Stimulated activated naive B cell treated with anti-CD40 and anti-IgM and Interleukin-4, amounts not matched to agents 10 μg/mL and 1 μg/mL and 100 μg/mL, for 72 hours (primary cell): ENCODE results near the gene SHROOM3.

Experiments
- ATAC-seq, 2 donors: fragments of 150-1000 bp; cut with Tn5 transposase; replicated peaks; 2 replicates each; pipeline ENCODE4 v1.10.0; 2021; ENCODE audit warnings: moderate library complexity in 1 of 2
- DNase-seq: peaks from one replicate; pipeline ENCODE4 v3.0.0; 2021
- H3K27ac Mint-ChIP-seq: one replicate; pipeline ENCODE4 v1.8.0; 2022; ENCODE audit warnings: mild to moderate bottlenecking, mixed read lengths
- H3K27me3 Mint-ChIP-seq, 2 donors: one replicate each; pipeline ENCODE4 v1.8.0; 2022; ENCODE audit warnings: mixed read lengths in 2 of 2
- H3K36me3 Mint-ChIP-seq, 2 donors: one replicate each; pipeline ENCODE4 v1.8.0; 2022; ENCODE audit warnings: mixed read lengths in 2 of 2, mild to moderate bottlenecking in 1 of 2
- H3K4me1 Mint-ChIP-seq, 2 donors: one replicate each; pipeline ENCODE4 v1.8.0; 2022; ENCODE audit warnings: mixed read lengths in 2 of 2, mild to moderate bottlenecking in 1 of 2
- H3K4me3 Mint-ChIP-seq, 2 donors: one replicate each; pipeline ENCODE4 v1.8.0; 2022; ENCODE audit warnings: mild to moderate bottlenecking in 2 of 2, mixed read lengths in 2 of 2, moderate library complexity in 1 of 2
- H3K9me3 Mint-ChIP-seq, 2 donors: one replicate each; pipeline ENCODE4 v1.8.0; 2022; ENCODE audit warnings: mixed read lengths in 2 of 2, mild to moderate bottlenecking in 1 of 2

SHROOM3 gene

GRCh38 chr4:76649086-76649485, 214.1 kb downstream of the SHROOM3 start:
- Mint-ChIP-seq H3K4me3 (no peak overlapping the region), H3K9me3 (peaks cover 2 to 4% of the 10 kb centered on the region in 2 donors)

DNA sequence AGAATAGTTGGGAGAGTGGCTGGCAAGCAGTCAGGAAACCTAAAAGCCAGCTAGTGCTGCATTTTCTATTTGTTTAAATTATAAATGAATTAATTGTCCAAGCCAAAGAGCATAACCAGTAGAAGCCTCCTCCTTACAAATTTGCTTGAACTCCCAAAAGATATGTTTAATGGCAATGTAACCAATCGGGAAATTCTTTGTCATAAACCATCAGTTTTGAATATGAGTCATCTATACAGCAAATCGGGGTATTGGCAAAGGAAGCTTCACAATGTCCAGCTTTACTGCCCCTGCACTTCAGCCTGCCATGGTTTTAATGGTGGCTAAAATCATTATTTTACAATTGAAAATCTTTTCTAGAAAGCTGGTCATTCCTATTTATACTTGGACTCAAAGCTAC, 216.6 kb downstream of the SHROOM3 start:
- Mint-ChIP-seq H3K4me3 (no peak overlapping the region), H3K36me3 (no peaks in the 10 kb centered on the region), H3K27me3 (peaks cover 0 to 5% of the 10 kb centered on the region in 2 donors), H3K27ac (no peak overlapping the region), H3K4me1 (no peaks in the 10 kb centered on the region), H3K9me3 (peaks cover 2 to 4% of the 10 kb centered on the region in 2 donors)
- DNase-seq (no peak), ATAC-seq (no peak)

More at GRCh38 chr4:76649086-76649485, 214.1 kb downstream of the SHROOM3 start:
- Mint-ChIP-seq H3K36me3 (no peaks in the 10 kb centered on the region), H3K27me3 (peaks cover 0 to 5% of the 10 kb centered on the region in 2 donors), H3K27ac (no peak overlapping the region), H3K4me1 (no peaks in the 10 kb centered on the region)
- ATAC-seq (no peak), DNase-seq (no peak)

DNA sequence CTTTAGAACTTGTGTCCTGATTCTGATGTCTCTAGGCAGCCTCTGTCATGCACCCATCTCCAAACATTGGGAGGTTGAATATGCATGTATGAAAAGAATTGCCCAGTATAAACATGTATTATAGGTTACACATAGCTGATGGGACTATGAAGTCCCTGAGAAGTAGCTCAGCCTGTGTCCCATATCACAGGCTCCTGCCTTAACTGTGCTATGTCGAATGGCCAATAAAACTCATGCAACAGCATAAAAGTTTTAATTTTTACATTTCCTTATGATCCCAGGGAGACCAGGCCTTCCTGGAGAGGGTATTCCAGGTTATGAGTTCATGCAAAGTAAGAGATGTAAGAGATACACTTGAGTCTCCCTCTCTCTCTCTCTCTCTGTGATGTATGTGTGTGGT, 217.4 kb downstream of the SHROOM3 start:
- H3K4me1 Mint-ChIP-seq, result no peaks in the 10 kb centered on the region
- no peak overlapping the region for H3K4me3 Mint-ChIP-seq
- H3K36me3 Mint-ChIP-seq, result no peaks in the 10 kb centered on the region
- H3K9me3 Mint-ChIP-seq, result peaks cover 2 to 4% of the 10 kb centered on the region in 2 donors
- no peaks in the 10 kb centered on the region for H3K27me3 Mint-ChIP-seq
- DNase-seq (no peak), ATAC-seq (no peak)
- H3K27ac Mint-ChIP-seq, result no peak overlapping the region

DNA sequence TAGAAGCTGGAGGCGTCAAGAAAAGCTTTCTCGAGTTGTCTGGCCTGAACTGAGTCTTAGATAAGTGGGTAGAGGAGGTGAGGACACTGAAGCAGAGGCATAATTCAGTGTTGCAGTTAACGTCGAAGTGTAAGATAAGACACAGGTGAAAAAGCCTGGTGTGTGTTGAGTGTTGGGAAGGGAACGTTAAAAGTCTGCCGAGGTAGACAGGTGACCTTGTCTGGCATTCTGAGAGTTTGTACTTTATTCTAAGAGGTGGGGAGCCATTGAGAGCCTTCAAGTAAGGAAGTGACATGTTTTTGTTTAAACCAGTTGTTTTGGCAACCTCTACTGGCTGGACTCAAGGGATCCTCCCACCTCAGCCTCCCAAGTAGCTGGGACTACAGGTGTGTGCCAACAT, 219.1 kb downstream of the SHROOM3 start:
- ATAC-seq, result no peak
- Mint-ChIP-seq H3K27ac (no peak overlapping the region), H3K36me3 (no peaks in the 10 kb centered on the region), H3K9me3 (peaks cover 2 to 4% of the 10 kb centered on the region in 2 donors), H3K4me3 (no peak overlapping the region), H3K4me1 (peaks cover 0 to 2% of the 10 kb centered on the region in 2 donors), H3K27me3 (no peaks in the 10 kb centered on the region)
- DNase-seq, result no peak

- ATAC-seq (no peak), DNase-seq (no peak)
- no peak overlapping the region for H3K4me3 Mint-ChIP-seq
- peaks cover 0 to 2% of the 10 kb centered on the region in 2 donors for H3K4me1 Mint-ChIP-seq
- H3K27me3 Mint-ChIP-seq, result no peaks in the 10 kb centered on the region
- peaks cover 2 to 4% of the 10 kb centered on the region in 2 donors for H3K9me3 Mint-ChIP-seq
- no peaks in the 10 kb centered on the region for H3K36me3 Mint-ChIP-seq
- H3K27ac Mint-ChIP-seq, result no peak overlapping the region
These were observed 219.8 kb downstream of the SHROOM3 start for GRCh38 chr4:76654791-76655190.

GRCh38 chr4:76655566-76656479, 220.8 kb downstream of the SHROOM3 start:
- Mint-ChIP-seq H3K9me3 (peaks cover under 1 to 2% of the 10 kb centered on the region in 2 donors), H3K36me3 (no peaks in the 10 kb centered on the region), H3K27ac (no peak overlapping the region), H3K4me3 (no peak overlapping the region), H3K4me1 (peaks cover 0 to 2% of the 10 kb centered on the region in 2 donors), H3K27me3 (no peaks in the 10 kb centered on the region)
- DNase-seq, result no peak
- ATAC-seq, result no peak

DNA sequence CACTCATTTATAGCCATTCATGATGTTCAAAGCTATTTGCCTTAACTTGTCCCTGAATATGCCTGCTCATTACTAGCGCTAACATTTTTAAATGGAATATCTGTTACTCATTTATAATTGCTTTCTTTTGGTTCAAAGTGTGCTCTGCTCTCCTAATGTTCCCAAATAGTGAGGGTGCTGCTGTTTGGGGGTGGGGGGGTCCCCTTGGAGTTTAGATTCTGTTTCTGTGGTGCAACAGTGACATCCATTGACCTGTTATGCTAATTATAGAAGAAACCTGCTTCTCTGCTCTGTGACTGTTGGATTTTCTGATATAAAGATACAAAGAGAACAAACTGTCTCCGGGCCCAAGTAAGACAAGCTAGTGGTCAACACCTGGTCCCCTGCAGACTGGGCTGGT, 222.4 kb downstream of the SHROOM3 start:
- DNase-seq, result no peak
- H3K9me3 Mint-ChIP-seq, result no peaks in the 10 kb centered on the region

GRCh38 chr4:76658231-76659102, 223.4 kb downstream of the SHROOM3 start:
- Mint-ChIP-seq H3K27ac (no peak overlapping the region), H3K9me3 (no peaks in the 10 kb centered on the region), H3K4me3 (no peak overlapping the region), H3K36me3 (no peaks in the 10 kb centered on the region), H3K27me3 (no peaks in the 10 kb centered on the region), H3K4me1 (peaks cover 0 to 2% of the 10 kb centered on the region in 2 donors)
- ATAC-seq, result no peak
- DNase-seq, result no peak

More for the DNA sequence above, 222.4 kb downstream of the SHROOM3 start:
- Mint-ChIP-seq H3K27me3 (no peaks in the 10 kb centered on the region), H3K36me3 (no peaks in the 10 kb centered on the region), H3K4me1 (peaks cover 0 to 2% of the 10 kb centered on the region in 2 donors), H3K27ac (no peak overlapping the region), H3K4me3 (no peak overlapping the region)
- no peak for ATAC-seq

DNA sequence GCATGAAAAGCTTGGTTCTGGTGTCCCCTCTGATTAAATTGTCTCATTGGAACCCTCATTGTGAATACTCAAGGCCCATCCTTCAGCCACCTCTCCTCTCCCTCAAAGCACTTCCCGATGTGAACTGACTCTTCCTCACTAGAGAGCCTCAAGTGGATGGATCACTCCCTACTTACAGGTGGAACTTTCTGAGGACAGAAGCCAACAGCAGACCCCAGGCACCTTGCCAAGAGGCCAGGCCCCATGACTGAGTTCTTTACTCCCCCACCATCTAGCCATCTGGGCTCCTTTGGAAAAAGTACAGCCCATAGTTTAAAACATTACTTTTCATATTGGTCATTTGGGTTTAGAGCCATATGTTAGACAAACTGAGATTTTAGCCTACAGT, 224.1 kb downstream of the SHROOM3 start:
- ATAC-seq, result no peak
- H3K36me3 Mint-ChIP-seq, result no peaks in the 10 kb centered on the region
- no peak overlapping the region for H3K27ac Mint-ChIP-seq

GRCh38 chr4:76663824-76664223, 228.8 kb downstream of the SHROOM3 start:
- Mint-ChIP-seq H3K4me1 (peaks cover 0 to 2% of the 10 kb centered on the region in 2 donors), H3K4me3 (no peak overlapping the region), H3K36me3 (no peaks in the 10 kb centered on the region), H3K9me3 (no peaks in the 10 kb centered on the region), H3K27me3 (no peaks in the 10 kb centered on the region), H3K27ac (no peak overlapping the region)
- DNase-seq (no peak), ATAC-seq (no peak)

More for the DNA sequence above, 224.1 kb downstream of the SHROOM3 start:
- Mint-ChIP-seq H3K4me3 (no peak overlapping the region), H3K27me3 (no peaks in the 10 kb centered on the region), H3K9me3 (no peaks in the 10 kb centered on the region), H3K4me1 (peaks cover 0 to 2% of the 10 kb centered on the region in 2 donors)
- DNase-seq, result no peak

DNA sequence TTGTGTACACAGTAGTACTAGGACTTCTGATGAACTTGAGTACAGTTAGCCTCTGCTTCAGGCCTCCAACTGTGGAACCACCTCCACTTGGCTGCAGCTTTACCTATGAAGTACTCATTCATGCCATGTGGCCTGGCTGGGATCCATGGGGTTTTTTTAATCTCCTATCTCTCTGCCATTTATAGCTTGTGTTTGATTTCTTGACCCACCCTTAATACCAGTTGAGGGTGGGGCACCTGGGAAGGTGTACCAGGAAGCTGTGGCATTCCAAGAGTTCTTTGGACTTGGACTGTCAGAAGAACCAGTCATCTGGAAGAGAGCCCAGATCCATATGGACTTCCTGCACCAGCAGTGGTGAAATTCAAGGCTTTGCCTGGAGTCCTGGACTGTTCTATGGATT, 230.1 kb downstream of the SHROOM3 start:
- peaks cover 0 to 2% of the 10 kb centered on the region in 2 donors for H3K4me1 Mint-ChIP-seq
- ATAC-seq (no peak), DNase-seq (no peak)
- no peaks in the 10 kb centered on the region for H3K27me3 Mint-ChIP-seq
- no peaks in the 10 kb centered on the region for H3K36me3 Mint-ChIP-seq
- no peak overlapping the region for H3K27ac Mint-ChIP-seq
- no peaks in the 10 kb centered on the region for H3K9me3 Mint-ChIP-seq
- H3K4me3 Mint-ChIP-seq, result no peak overlapping the region

DNA sequence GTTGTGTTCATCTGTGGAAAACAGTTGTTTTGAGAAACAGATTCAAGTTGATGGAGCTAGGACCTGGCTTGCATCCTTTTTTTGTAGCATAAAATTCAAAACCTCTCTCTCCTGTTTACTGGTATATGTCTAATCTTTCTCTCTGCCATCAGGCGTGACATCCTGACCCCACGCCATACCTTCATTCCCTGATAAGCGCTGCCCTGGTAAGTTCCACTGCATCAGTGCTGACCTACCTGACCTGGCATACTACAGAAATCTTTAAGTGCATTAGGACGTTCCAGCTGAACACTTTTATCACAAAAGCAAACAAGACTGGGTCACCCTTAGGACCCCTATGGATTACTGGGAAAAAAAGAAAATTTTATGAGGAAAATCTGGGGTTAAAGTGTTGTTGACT, 230.7 kb downstream of the SHROOM3 start:
- H3K9me3 Mint-ChIP-seq, result no peaks in the 10 kb centered on the region
- peaks cover 0 to 2% of the 10 kb centered on the region in 2 donors for H3K4me1 Mint-ChIP-seq
- no peak overlapping the region for H3K27ac Mint-ChIP-seq
- no peak overlapping the region for H3K4me3 Mint-ChIP-seq
- ATAC-seq (no peak), DNase-seq (no peak)
- no peaks in the 10 kb centered on the region for H3K27me3 Mint-ChIP-seq
- no peaks in the 10 kb centered on the region for H3K36me3 Mint-ChIP-seq

DNA sequence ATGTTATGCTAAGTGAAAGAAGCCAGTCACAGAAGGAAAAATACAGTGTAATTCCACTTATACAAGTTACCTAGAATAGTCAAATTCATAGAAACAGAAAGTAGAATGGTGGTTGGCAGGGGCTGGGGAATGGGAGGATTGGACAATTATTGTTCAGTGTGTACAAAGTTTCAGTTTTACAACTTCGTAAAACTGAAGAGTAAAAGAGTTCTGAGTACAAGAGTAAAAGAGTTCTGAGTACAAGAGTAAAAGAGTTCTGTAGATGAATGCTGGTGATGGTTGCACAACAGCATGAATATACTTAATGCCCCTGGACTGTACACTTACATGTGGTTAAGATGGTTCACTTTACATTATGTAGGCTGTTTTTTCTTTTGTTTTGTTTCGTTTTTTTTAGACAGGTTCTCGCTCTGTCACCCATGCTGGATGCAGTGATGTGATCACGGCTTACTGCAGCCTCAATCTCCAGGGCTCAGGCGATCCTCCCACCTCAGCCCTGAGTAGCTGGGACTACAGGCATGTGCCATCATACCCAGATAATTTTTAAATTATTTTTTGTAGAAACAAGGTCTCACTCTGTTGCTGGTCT, 232.0 kb downstream of the SHROOM3 start:
- ATAC-seq (no peak), DNase-seq (no peak)
- Mint-ChIP-seq H3K4me1 (peaks cover 0 to 2% of the 10 kb centered on the region in 2 donors), H3K36me3 (no peaks in the 10 kb centered on the region), H3K4me3 (no peak overlapping the region), H3K27me3 (no peaks in the 10 kb centered on the region), H3K27ac (no peak overlapping the region), H3K9me3 (no peaks in the 10 kb centered on the region)

DNA sequence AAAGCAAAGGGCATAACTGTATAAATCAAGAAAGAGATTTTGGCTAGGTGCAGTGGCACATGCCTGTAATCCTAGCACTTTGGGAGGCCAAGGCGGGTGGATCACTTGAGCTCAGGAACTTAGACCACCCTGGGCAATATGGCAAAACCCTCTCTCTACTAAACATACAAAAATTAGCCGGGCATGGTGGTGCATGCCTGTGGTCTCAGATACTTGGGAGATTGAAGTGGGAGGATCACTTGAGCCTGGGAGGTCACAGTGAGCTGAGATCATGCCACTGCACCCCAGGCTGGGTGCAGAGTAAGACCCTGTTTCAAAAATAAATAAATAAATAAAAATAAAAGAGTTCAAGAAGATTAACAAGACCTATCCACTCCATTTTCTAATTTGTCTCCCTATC, 235.6 kb downstream of the SHROOM3 start:
- Mint-ChIP-seq H3K36me3 (no peaks in the 10 kb centered on the region), H3K27me3 (peaks cover 2 to 9% of the 10 kb centered on the region in 2 donors), H3K4me3 (no peak overlapping the region), H3K9me3 (no peaks in the 10 kb centered on the region), H3K27ac (no peak overlapping the region), H3K4me1 (peaks cover 0 to 2% of the 10 kb centered on the region in 2 donors)
- ATAC-seq (no peak), DNase-seq (no peak)
